Stimulated activated CD8-positive, alpha-beta memory T cell treated with anti-CD3 and anti-CD28 coated beads, Interleukin-12 subunit alpha, Interleukin-12 subunit beta, amount 100 ng/mL, for 24 hours (primary cell): Measurements from ENCODE around the gene IL22RA1.

ENCODE experiments used
- DNase-seq: peaks from one replicate; pipeline ENCODE4 v3.0.0-alpha.2; 2020; ENCODE audit errors: extremely low read depth

Gene IL22RA1

GRCh38 chr1:24075590-24075854, 67.4 kb downstream of the IL22RA1 start:
- DNase-seq: no peak

GRCh38 chr1:24074817-24075589, 67.9 kb downstream of the IL22RA1 start:
- no peak for DNase-seq

GRCh38 chr1:24074196-24074595, 68.7 kb downstream of the IL22RA1 start:
- no peak for DNase-seq

GRCh38 chr1:24071941-24072340, 71.0 kb downstream of the IL22RA1 start:
- DNase-seq: no peak

GRCh38 chr1:24070821-24071393, 72.0 kb downstream of the IL22RA1 start:
- peak; percentile 32 for DNase-seq

GRCh38 chr1:24069817-24070216, 73.1 kb downstream of the IL22RA1 start:
- no peak for DNase-seq
